Hepatocyte (in vitro differentiated cells): Measurements from ENCODE around the gene GP1BB.
"Not testable (repeated sequence)": the region's sequence is repeated elsewhere in the genome, so short reads cannot be mapped to it uniquely, and the experiment has no call there.

Source experiments
- EZH2phosphoT487 ChIP-seq: fragments of 200-600 bp; sonication (generic); IDR thresholded peaks from one replicate; pipeline ENCODE4 v1.6.1; 2018; ENCODE audit warnings: antibody characterized with exemption, mild to moderate bottlenecking, low read depth, moderate library complexity; ENCODE audit not compliant: unreplicated experiment, severe bottlenecking
- TF ChIP-seq, protein P1 (sequence below): fragments of 200-600 bp; sonication (generic); IDR thresholded peaks from 2 replicates; pipeline ENCODE4 v1.5.1; 2016; ENCODE audit warnings: antibody characterized with exemption, mild to moderate bottlenecking; ENCODE audit not compliant: poor library complexity

DNA sequence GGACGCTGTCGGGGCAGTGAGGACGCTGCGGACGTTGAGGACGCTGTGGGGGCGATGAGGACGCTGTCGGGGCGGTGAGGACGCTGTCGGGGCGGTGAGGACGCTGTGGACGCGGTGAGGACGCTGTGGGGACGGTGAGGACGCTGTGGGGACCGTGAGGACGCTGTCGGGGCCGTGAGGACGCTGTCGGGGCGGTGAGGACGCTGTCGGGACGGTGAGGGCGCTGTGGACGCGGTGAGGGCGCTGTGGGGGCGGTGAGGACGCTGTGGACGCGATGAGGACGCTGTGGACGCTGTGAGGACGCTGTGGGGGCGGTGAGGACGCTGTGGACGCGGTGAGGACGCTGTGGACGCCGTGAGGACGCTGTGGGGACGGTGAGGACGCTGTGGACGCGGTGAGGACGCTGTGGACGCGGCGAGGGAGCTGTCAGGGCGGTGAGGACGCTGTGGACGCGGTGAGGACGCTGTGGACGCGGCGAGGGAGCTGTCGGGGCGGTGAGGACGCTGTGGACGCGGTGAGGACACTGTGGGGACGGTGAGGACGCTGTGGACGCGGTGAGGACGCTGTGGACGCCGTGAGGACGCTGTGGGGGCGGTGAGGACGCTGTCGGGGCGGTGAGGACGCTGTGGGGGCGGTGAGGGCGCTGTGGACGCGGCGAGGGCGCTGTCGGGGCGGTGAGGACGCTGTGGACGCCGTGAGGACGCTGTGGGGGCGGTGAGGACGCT lies 2.9 kb downstream of the GP1BB start:
- TF ChIP-seq, protein P1, sequence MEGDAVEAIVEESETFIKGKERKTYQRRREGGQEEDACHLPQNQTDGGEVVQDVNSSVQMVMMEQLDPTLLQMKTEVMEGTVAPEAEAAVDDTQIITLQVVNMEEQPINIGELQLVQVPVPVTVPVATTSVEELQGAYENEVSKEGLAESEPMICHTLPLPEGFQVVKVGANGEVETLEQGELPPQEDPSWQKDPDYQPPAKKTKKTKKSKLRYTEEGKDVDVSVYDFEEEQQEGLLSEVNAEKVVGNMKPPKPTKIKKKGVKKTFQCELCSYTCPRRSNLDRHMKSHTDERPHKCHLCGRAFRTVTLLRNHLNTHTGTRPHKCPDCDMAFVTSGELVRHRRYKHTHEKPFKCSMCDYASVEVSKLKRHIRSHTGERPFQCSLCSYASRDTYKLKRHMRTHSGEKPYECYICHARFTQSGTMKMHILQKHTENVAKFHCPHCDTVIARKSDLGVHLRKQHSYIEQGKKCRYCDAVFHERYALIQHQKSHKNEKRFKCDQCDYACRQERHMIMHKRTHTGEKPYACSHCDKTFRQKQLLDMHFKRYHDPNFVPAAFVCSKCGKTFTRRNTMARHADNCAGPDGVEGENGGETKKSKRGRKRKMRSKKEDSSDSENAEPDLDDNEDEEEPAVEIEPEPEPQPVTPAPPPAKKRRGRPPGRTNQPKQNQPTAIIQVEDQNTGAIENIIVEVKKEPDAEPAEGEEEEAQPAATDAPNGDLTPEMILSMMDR = not testable (repeated sequence)
- not testable (repeated sequence) for TF ChIP-seq EZH2phosphoT487
